K562 (cell line): Measurements from ENCODE around the gene SNRPA. TPM values are rescaled to one million over a fixed set of nuclear protein-coding genes. Genes with fewer than 3 reads are reported as not detected.

ENCODE experiments used
- ATAC-seq: fragments of 200-7000 bp; cut with Tn5 transposase; 3 replicates; pipeline ENCODE4 v1.9.1; 2020; ENCODE audit warnings: moderate library complexity
- BruUV-seq: library from RNA; stranded (reverse); fragments of 400-500 nt; replicated peaks from 2 replicates; lab custom pipeline; 2021; lab: Mats Ljungman, UMichigan
- CTCF ChIA-PET: fragments of 300-600 bp; formaldehyde crosslinking; extraction: SDS; loops from one replicate; lab custom pipeline; 2021; ENCODE audit warnings: low intra/inter-chr PET ratio; lab: Yijun Ruan, JAX
- POLR2A ChIA-PET: fragments of 300-600, 350-650 bp; sonication (Branson Sonifier 250); formaldehyde crosslinking; extraction: SDS; loops from one replicate; lab custom pipeline; 2021; ENCODE audit warnings: antibody characterized with exemption, inconsistent platforms; lab: Yijun Ruan, JAX
- DNase-seq, 4 experiments: peaks; one replicate each; pipeline versions ENCODE4 v3.0.0 to v3.0.0-alpha.2; 2011 to 2018; ENCODE audit warnings: low spot score in 3 of 4, mixed read lengths in 3 of 4; ENCODE audit errors: extremely low read depth in 1 of 4
- FAIRE-seq: peaks from 2 replicates; lab custom pipeline; 2011; peaks lifted over from hg19 to GRCh38; lab: Jason Lieb, UNC
- H2AFZ ChIP-seq: 2 replicates; pipeline ENCODE4 v1.6.0; 2011; ENCODE audit warnings: low read depth, low read length, control low read depth, inconsistent platforms
- H3K27ac ChIP-seq: fragments of 200-600 bp; 3 replicates; pipeline ENCODE4 v1.8.0; 2011; ENCODE audit warnings: low read depth, mild to moderate bottlenecking, control low read depth, inconsistent platforms, low read length, moderate library complexity, mixed read lengths; ENCODE audit errors: extremely low read depth
- H3K27me3 ChIP-seq, 2 experiments: fragments of 300-600 bp in 1 of 2; 2 replicates in 1 of 2; 3 replicates in 1 of 2; pipeline versions ENCODE4 v1.6.0 to v1.8.0; 2011; ENCODE audit warnings: inconsistent platforms in 2 of 2, low read length in 2 of 2, mild to moderate bottlenecking in 1 of 2, mixed read lengths in 1 of 2, moderate library complexity in 1 of 2; ENCODE audit not compliant: control insufficient read depth in 2 of 2, insufficient read depth in 2 of 2
- H3K36me3 ChIP-seq: fragments of 300-600 bp; 3 replicates; pipeline ENCODE4 v1.8.0; 2011; ENCODE audit warnings: mild to moderate bottlenecking, low read length, inconsistent platforms; ENCODE audit not compliant: control insufficient read depth, insufficient read depth
- H3K4me1 ChIP-seq, 2 experiments: fragments of 200-600 bp in 1 of 2; replicated peaks in 1 of 2; 2 replicates in 1 of 2; 3 replicates in 1 of 2; pipeline versions ENCODE4 v1.5.1 to v1.8.0; 2011; ENCODE audit warnings: inconsistent platforms in 2 of 2, low read length in 2 of 2, mild to moderate bottlenecking in 1 of 2, mixed read lengths in 1 of 2, moderate library complexity in 1 of 2; ENCODE audit not compliant: control insufficient read depth in 2 of 2, insufficient read depth in 2 of 2
- H3K4me2 ChIP-seq: 2 replicates; pipeline ENCODE4 v1.6.1; 2011; ENCODE audit warnings: low read length, control low read depth, inconsistent platforms, mixed read lengths; ENCODE audit not compliant: insufficient read depth
- H3K4me3 ChIP-seq: fragments of 200-600 bp; sonication (generic), shearing (Covaris generic); 2 replicates; pipeline ENCODE4 v1.5.1; 2016; ENCODE audit warnings: control low read depth, inconsistent platforms
- H3K79me2 ChIP-seq: fragments of 200-600 bp; 3 replicates; pipeline ENCODE4 v1.8.0; 2011; ENCODE audit warnings: low read length, inconsistent platforms; ENCODE audit not compliant: control insufficient read depth, insufficient read depth
- H3K9ac ChIP-seq, 2 experiments: 2 replicates each; pipeline versions ENCODE4 v1.6.0 to v1.6.1; 2011; ENCODE audit warnings: low read depth in 2 of 2, low read length in 2 of 2, control low read depth in 1 of 2, inconsistent platforms in 1 of 2, mild to moderate bottlenecking in 1 of 2, mixed read lengths in 1 of 2; ENCODE audit not compliant: insufficient read depth in 1 of 2
- H3K9me1 ChIP-seq: one replicate; pipeline ENCODE4 v1.6.0; 2011; ENCODE audit warnings: inconsistent platforms, mild to moderate bottlenecking, low read length, moderate library complexity; ENCODE audit not compliant: control insufficient read depth, insufficient read depth
- H3K9me3 ChIP-seq: replicated peaks from 2 replicates; pipeline ENCODE4 v1.5.1; 2011; ENCODE audit warnings: low read depth, low read length, inconsistent platforms; ENCODE audit not compliant: control insufficient read depth, insufficient read depth
- H4K20me1 ChIP-seq: replicated peaks from 2 replicates; pipeline ENCODE4 v1.6.1; 2011; ENCODE audit warnings: low read length, inconsistent platforms, mixed read lengths; ENCODE audit not compliant: control insufficient read depth, insufficient read depth
- BCOR ChIP-seq: fragments of 450-650 bp; IDR thresholded peaks from 2 replicates; pipeline ENCODE4 v1.6.1; 2016
- CBX1 ChIP-seq: sonication (generic); IDR thresholded peaks from 2 replicates; pipeline ENCODE4 v1.6.1; 2016; ENCODE audit warnings: antibody characterized with exemption, low read depth, mild to moderate bottlenecking
- HMG20B ChIP-seq: fragments of 250-450 bp; sonication (Bioruptor Pico); IDR thresholded peaks from 2 replicates; pipeline ENCODE4 v1.5.0; 2021; ENCODE audit warnings: mild to moderate bottlenecking
- KDM1A ChIP-seq, 2 experiments: fragments of 450-650 bp; IDR thresholded peaks; 2 replicates each; pipeline ENCODE4 v1.6.1; 2016; ENCODE audit warnings: mild to moderate bottlenecking in 2 of 2
- NKRF ChIP-seq: fragments of 450-650 bp; IDR thresholded peaks from 2 replicates; pipeline ENCODE4 v1.6.1; 2016; ENCODE audit warnings: borderline replicate concordance
- NR0B1 ChIP-seq: fragments of 450-650 bp; IDR thresholded peaks from one replicate; pipeline ENCODE4 v1.6.1; 2018; ENCODE audit warnings: mild to moderate bottlenecking, moderate library complexity; ENCODE audit not compliant: partially characterized antibody
- PHB ChIP-seq: fragments of 250-450 bp; sonication (Bioruptor Pico); IDR thresholded peaks from 2 replicates; pipeline ENCODE4 v1.5.0; 2021
- RBM25 ChIP-seq: fragments of 200-400 bp; formaldehyde crosslinking; IDR thresholded peaks from 2 replicates; pipeline ENCODE4 v1.6.1; 2018; ENCODE audit warnings: low read length, low read depth, moderate library complexity; ENCODE audit not compliant: severe bottlenecking
- TFAM ChIP-seq: fragments of 250-450 bp; sonication (Bioruptor Pico); conservative IDR thresholded peaks from 2 replicates; pipeline ENCODE4 v1.5.0; 2021; ENCODE audit warnings: mild to moderate bottlenecking, moderate library complexity
- ZFP36 ChIP-seq: fragments of 150-350 bp; IDR thresholded peaks from 2 replicates; pipeline ENCODE4 v1.6.1; 2018; ENCODE audit warnings: low read length, low read depth; ENCODE audit not compliant: partially characterized antibody
- ZNF668 ChIP-seq: fragments of 250-450 bp; sonication (Bioruptor Pico); IDR thresholded peaks from 2 replicates; pipeline ENCODE4 v1.8.0; 2022; ENCODE audit warnings: mild to moderate bottlenecking, inconsistent platforms
- WGBS: fragments of 100-300 bp; shearing (Covaris generic); methylation state at CpG from one replicate; pipeline ENCODE4 v1.1.6; 2016; ENCODE audit warnings: low coverage, mixed read lengths; ENCODE audit not compliant: insufficient coverage; ENCODE audit errors: missing lambda C conversion rate; 5-methylcytosine and 5-hydroxymethylcytosine counted together
- in situ Hi-C: fragments of 300-500 bp; cut with MboI; formaldehyde crosslinking; loops from 4 replicates; pipeline ENCODE4 v1.15.0; 2018; ENCODE audit warnings: inconsistent platforms, mixed read lengths
- intact Hi-C: fragments of 100-400 bp; cut with micrococcal nuclease; formaldehyde crosslinking; loops from 2 replicates; pipeline ENCODE4 v1.14.2; 2022
- polyA plus RNA-seq, 8 experiments: library from polyadenylated mRNA; depleted of rRNA in 4 of 8; stranded (reverse) in 5 of 8; unstranded in 3 of 8; fragments of >200 nt; fragmentation: Nextera tagmentation in 2 of 8; fragmentation: Illumina TruSeq in 1 of 8; extraction: Ambion mirVana in 2 of 8; extraction: Trizol in 1 of 8; gene quantifications; 2 replicates each; pipeline versions ENCODE4 v1.2.1 to v1.2.3, GENCODE V29; 2011 to 2014; ENCODE audit warnings: inconsistent platforms in 1 of 8, missing spikeins in 1 of 8
- total RNA-seq, 7 experiments: library from RNA; depleted of rRNA in 6 of 7; stranded (reverse); fragments of >200 nt in 6 of 7; fragmentation: Illumina TruSeq in 2 of 7; extraction: Trizol in 2 of 7; gene quantifications; 2 replicates each; pipeline versions ENCODE4 v1.2.1 to v1.2.3, GENCODE V29; 2011 to 2021; ENCODE audit warnings: low replicate concordance in 1 of 7

Gene SNRPA
- total and polyA plus RNA-seq, 9 of the 15 experiments (the other 6 are each of a cell fraction or from before 2014, with no cell fraction given): 16.3 to 311 (median 193) TPM

GRCh38 chr19:40707615-40708014 is 43.4 kb upstream of the SNRPA start (continued):
- no peak for TF ChIP-seq NR0B1
- TF ChIP-seq HMG20B (CRISPR knock-in tag): no peak

- H3K4me1 ChIP-seq: peaks cover 6 to 15% of the 10 kb centered on the region in 2 experiments
- H3K4me2 ChIP-seq: no peak overlapping the region
- no peak overlapping the region for H3K4me3 ChIP-seq
- H3K27me3 ChIP-seq: no peaks in the 10 kb centered on the region
- no peaks in the 10 kb centered on the region for H3K9me3 ChIP-seq
- H3K36me3 ChIP-seq: peaks cover 39% of the 10 kb centered on the region; the same call in 2 of the 3 replicates
- intact Hi-C loops (no loop called here), in situ Hi-C loops (no loop called here)
- H3K9me1 ChIP-seq: no peaks in the 10 kb centered on the region
- TF ChIP-seq PHB (CRISPR knock-in tag) (no peak), ZNF668 (CRISPR knock-in tag) (no peak), TFAM (no peak), ZFP36 (peak; percentile 70), RBM25 (peak; percentile 82), CBX1 (no peak), KDM1A (IDR thresholded peaks at IDR 0.05) (0 out of 4 replicates have a peak, but pooled peaks of 1 of the 2 experiments have one; percentile 20), NKRF (no peak), BCOR (peak; percentile 71)
- DNase-seq (no peak), FAIRE-seq (no peak), ATAC-seq (no peak)
- POLR2A ChIA-PET: no interaction called here
- H3K27ac ChIP-seq: no peak overlapping the region
- BruUV-seq: no TSS peak
- H3K79me2 ChIP-seq: peaks cover 4% of the 10 kb centered on the region; the same call in 2 of the 3 replicates
- no peaks in the 10 kb centered on the region for H4K20me1 ChIP-seq
- 74% methylated on average over 4 of the region's 5 CpGs for WGBS
- H3K9ac ChIP-seq: no peak overlapping the region
- no peak overlapping the region for H2AFZ ChIP-seq
- CTCF ChIA-PET: no interaction called here
Observed at GRCh38 chr19:40709817-40710216, 41.2 kb upstream of the SNRPA start.
